HG03159 (cell line): ENCODE measurements around the gene NEURL2.
A peak's percentile ranks its signal among the peaks of the same experiment; 100 is the strongest.

ENCODE experiments used
- ATAC-seq: cut with Tn5 transposase; IDR thresholded peaks from one replicate; pipeline ENCODE4 v1.9.1; 2021; ENCODE audit warnings: mild to moderate bottlenecking, moderate library complexity; ENCODE audit not compliant: unreplicated experiment

NEURL2 gene

DNA sequence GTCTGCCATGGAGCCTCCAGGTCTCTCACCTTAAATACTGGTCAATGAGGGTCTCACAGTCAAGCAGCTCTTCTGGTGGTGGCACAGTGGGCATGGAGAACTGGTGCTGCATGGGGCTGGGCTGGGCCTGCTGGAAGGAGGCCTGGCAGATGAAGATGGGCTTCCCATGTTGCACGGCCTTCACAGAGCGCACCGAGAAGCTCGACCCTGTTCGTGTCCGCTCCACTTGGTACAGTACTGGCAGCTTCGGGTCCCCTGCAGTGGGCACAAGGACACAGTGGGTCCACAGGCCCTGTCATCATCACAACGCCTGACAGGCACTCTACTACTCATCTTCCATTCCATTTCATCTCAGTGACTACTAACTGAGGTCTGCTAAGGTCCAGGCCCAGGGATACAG, 42.6 kb downstream of the NEURL2 start:
- no peak for ATAC-seq

DNA sequence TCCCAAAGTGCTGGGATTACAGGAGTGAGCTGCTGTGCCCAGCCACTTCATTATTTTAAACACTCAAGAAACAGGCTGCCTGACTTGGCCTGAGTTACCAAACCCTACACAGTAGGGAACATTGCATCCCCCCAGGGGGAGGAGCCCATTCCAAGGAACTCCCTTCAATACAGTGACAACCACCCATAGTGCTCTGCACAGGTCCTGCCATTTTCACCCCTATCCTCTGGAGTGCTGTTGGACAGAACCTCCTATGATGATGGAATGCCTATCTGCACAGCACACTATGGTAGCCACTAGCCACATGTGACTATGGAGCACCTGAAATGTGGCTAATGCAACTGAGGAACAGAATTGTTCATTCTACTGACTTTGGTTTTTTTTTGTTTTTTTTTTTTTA, 45.6 kb downstream of the NEURL2 start:
- no peak for ATAC-seq

DNA sequence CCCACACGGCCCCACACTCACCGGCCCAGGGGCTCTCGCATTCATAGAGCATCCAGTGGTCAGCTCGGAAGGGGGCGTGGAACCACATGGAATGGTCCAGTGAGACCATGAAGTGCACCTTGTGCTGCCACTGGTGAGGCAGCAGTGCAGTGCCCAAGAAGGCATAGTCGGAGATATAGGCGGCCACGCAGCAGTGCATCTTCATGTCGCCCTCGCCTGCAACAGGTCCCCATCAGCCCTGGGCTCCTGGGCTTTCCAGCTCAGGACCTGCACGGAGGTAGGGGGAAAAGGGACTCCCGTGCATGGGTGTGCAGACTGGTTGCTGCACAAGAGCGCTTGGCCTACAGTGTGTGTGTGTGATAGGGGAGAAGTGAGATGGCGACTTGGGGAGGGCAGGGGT, 47.5 kb downstream of the NEURL2 start:
- ATAC-seq, result no peak

- peak; percentile 67 for ATAC-seq
Observed at GRCh38 chr20:45842169-45842812, 48.7 kb downstream of the NEURL2 start.

DNA sequence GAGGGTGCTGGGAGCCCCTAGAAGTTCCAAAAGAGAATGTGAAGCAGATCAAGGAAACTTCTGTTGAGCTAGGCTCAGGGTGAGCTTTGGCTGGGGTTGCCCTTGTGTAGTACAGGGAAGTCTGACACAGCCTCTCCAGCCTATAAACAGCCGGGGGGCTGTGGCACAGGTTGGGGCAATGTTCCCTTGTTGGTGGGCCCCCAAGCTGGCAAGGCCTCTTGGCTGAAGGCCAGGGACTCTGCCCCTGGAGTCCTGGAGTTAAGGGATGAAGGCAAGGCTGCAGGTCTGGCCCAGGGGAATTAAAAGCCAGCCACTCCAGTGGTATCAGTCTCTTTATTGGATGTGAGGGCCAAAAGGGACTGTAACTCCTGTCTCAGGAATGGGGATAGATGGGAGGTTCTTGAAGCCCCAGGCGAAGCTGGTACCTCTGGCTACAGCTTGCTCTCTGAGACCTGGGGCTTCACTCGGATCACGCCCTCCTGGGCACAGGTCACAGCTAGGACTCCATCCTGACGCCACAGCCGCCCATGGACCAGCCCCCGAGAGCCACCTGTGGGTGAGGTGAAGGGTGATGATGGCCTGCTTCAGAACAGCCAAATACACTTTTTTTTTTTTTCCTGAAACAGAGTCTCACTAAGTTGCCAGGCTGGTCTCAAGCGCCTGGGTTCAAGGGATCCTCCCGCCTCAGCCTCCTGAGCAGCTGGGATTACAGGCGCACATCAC, 49.4 kb downstream of the NEURL2 start:
- no peak for ATAC-seq

GRCh38 chr20:45840700-45841198, 50.3 kb downstream of the NEURL2 start:
- ATAC-seq, result no peak
